MM.1S (cell line): ENCODE measurements around the gene ANKRD9.

Source experiments
- EZH2 ChIP-seq: fragments of 300-600 bp; sonication (generic); optimal IDR thresholded peaks from 2 replicates; pipeline ENCODE3; 2017; ENCODE audit warnings: low read depth, mild to moderate bottlenecking, antibody characterized with exemption, low read length, mixed read lengths
- EZH2phosphoT487 ChIP-seq: fragments of 300-600 bp; sonication (generic); IDR thresholded peaks from 2 replicates; pipeline ENCODE4 v1.6.1; 2018; ENCODE audit warnings: antibody characterized with exemption, low read length
- TF ChIP-seq, protein P1 (sequence below): fragments of 300-600 bp; sonication (generic); IDR thresholded peaks from 2 replicates; pipeline ENCODE4 v1.5.1; 2016; ENCODE audit warnings: antibody characterized with exemption, low read length, mixed read lengths

DNA sequence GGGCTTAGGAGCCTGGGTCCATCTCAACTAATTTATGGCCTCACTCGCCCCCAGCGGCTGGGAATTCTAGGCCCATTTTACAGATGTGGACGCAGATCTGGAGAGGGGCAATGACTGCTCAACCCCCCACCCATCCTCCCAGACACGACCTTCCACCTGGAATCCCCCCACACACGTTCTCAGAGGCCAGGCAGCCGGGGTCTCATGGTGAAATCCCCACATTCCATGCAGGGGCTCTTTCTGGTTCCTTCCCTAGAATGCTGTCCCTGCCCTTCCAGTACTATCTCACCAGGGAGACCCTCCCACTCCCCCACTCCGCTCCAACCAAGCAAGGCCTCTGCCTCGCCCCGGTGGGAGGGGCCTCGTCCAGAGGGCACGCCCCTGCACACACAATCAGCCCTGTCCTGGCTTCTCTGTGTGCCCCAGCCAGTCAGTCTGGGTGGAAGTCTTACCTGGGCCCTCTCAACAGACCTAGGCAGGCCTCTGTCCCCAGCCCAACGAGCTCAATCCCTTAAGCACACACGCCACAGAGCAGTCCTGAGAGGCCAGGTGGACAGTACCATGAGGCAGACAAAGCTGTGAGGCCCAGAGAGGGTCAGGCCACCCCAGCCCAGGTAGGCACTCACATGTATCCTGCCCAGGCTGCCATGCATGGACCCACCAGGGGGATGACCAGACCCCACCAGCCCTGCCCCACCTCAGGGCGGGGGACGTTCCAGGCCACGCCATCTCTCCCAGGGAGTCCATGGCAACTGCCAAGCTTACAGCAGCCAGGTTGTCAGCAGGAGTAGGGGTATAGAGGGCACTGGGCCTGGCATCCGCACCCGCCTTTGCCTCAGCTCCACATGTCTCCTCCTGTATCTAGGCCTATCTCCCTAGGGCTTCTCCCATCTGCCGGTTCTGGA lies 1.3 kb upstream of the ANKRD9 start:
- TF ChIP-seq, protein P1, sequence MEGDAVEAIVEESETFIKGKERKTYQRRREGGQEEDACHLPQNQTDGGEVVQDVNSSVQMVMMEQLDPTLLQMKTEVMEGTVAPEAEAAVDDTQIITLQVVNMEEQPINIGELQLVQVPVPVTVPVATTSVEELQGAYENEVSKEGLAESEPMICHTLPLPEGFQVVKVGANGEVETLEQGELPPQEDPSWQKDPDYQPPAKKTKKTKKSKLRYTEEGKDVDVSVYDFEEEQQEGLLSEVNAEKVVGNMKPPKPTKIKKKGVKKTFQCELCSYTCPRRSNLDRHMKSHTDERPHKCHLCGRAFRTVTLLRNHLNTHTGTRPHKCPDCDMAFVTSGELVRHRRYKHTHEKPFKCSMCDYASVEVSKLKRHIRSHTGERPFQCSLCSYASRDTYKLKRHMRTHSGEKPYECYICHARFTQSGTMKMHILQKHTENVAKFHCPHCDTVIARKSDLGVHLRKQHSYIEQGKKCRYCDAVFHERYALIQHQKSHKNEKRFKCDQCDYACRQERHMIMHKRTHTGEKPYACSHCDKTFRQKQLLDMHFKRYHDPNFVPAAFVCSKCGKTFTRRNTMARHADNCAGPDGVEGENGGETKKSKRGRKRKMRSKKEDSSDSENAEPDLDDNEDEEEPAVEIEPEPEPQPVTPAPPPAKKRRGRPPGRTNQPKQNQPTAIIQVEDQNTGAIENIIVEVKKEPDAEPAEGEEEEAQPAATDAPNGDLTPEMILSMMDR: no peak
- no peak for TF ChIP-seq EZH2
- TF ChIP-seq EZH2phosphoT487: no peak
